OCI-LY1 (cell line): Measurements from ENCODE around the gene EML4.

Experiments used
- CTCF ChIP-seq: fragments of 200-600 bp; sonication (generic), shearing (Covaris generic); IDR thresholded peaks from 2 replicates; pipeline ENCODE4 v1.5.1; 2017; ENCODE audit warnings: mild to moderate bottlenecking, antibody characterized with exemption, low read length, moderate library complexity, mixed read lengths
- EZH2 ChIP-seq: fragments of 200-600 bp; sonication (generic), shearing (Covaris generic); IDR thresholded peaks from 2 replicates; pipeline ENCODE4 v1.8.0; 2017; ENCODE audit warnings: borderline replicate concordance, mixed run types, mild to moderate bottlenecking, antibody characterized with exemption, low read length, moderate library complexity, mixed read lengths

- TF ChIP-seq CTCF = no peak
- TF ChIP-seq EZH2 = no peak
Measured at GRCh38 chr2:42183775-42184174, 14.6 kb downstream of the EML4 start.
